ENCODE results near the gene SETD2.

Gene SETD2

GRCh38 chr3:47096959-47097358, 67.0 kb downstream of the SETD2 start:
- no peak for DNase-seq (ENCODE audit: low read depth)
- TF ChIP-seq MYC (IDR thresholded peaks at IDR 0.05; ENCODE audit: low read depth, low read length), result no peak
- TF ChIP-seq MAX (IDR thresholded peaks at IDR 0.05; ENCODE audit: low read depth, low read length), result no peak
- TF ChIP-seq POLR2A (IDR thresholded peaks at IDR 0.05; ENCODE audit: extremely low read depth, insufficient read length), result no peak
- no peak for TF ChIP-seq CTCF (IDR thresholded peaks at IDR 0.05; ENCODE audit: low read depth, low read length)

GRCh38 chr3:47092090-47092489, 71.8 kb downstream of the SETD2 start:
- H3K4me3 ChIP-seq (ENCODE audit: low read depth, low read length), result no peak overlapping the region
- TF ChIP-seq MAX (IDR thresholded peaks at IDR 0.05; ENCODE audit: low read depth, low read length) (no peak), POLR2A (IDR thresholded peaks at IDR 0.05; ENCODE audit: extremely low read depth, insufficient read length) (no peak), CTCF (IDR thresholded peaks at IDR 0.05; ENCODE audit: low read depth, low read length) (no peak), MYC (IDR thresholded peaks at IDR 0.05; ENCODE audit: low read depth, low read length) (no peak)
- no peak for DNase-seq (ENCODE audit: low read depth)

More at GRCh38 chr3:47096959-47097358, 67.0 kb downstream of the SETD2 start:
- H3K4me3 ChIP-seq (ENCODE audit: low read depth, low read length), result no peak overlapping the region

DNA sequence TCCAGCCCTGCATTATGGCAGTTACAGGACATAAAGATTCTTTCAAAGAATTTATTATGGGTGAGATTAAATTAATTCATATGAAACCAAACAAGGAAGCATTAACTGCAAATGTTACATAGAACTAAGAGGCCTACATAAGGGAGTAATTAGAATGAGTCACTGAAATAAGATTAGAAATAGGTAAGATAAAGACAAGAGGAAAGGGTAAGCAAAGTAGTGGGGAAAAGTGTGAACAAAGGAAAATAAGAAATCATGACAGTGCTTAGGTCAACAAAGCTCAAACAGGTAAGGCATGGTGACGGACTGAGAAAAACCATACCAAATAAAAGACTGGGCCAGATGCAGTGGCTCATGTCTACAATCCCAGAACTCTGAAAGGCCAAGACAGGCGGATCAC, 74.3 kb downstream of the SETD2 start:
- TF ChIP-seq POLR2A (IDR thresholded peaks at IDR 0.05; ENCODE audit: extremely low read depth, insufficient read length), result no peak
- TF ChIP-seq MAX (IDR thresholded peaks at IDR 0.05; ENCODE audit: low read depth, low read length), result no peak
- TF ChIP-seq CTCF (IDR thresholded peaks at IDR 0.05; ENCODE audit: low read depth, low read length), result no peak
- TF ChIP-seq MYC (IDR thresholded peaks at IDR 0.05; ENCODE audit: low read depth, low read length), result no peak
- no peak overlapping the region for H3K4me3 ChIP-seq (ENCODE audit: low read depth, low read length)
- no peak for DNase-seq (ENCODE audit: low read depth)

GRCh38 chr3:47086071-47086470, 77.8 kb downstream of the SETD2 start:
- no peak overlapping the region for H3K4me3 ChIP-seq (ENCODE audit: low read depth, low read length)
- DNase-seq (ENCODE audit: low read depth), result no peak
- no peak for TF ChIP-seq MAX (IDR thresholded peaks at IDR 0.05; ENCODE audit: low read depth, low read length)

GRCh38 chr3:47083786-47084185, 80.1 kb downstream of the SETD2 start:
- DNase-seq (ENCODE audit: low read depth), result peak; percentile 65
- TF ChIP-seq POLR2A (IDR thresholded peaks at IDR 0.05; ENCODE audit: extremely low read depth, insufficient read length), result no peak
- no peak for TF ChIP-seq MYC (IDR thresholded peaks at IDR 0.05; ENCODE audit: low read depth, low read length)
- no peak for TF ChIP-seq MAX (IDR thresholded peaks at IDR 0.05; ENCODE audit: low read depth, low read length)
- TF ChIP-seq CTCF (IDR thresholded peaks at IDR 0.05; ENCODE audit: low read depth, low read length), result no peak
- H3K4me3 ChIP-seq (ENCODE audit: low read depth, low read length), result no peak overlapping the region

DNA sequence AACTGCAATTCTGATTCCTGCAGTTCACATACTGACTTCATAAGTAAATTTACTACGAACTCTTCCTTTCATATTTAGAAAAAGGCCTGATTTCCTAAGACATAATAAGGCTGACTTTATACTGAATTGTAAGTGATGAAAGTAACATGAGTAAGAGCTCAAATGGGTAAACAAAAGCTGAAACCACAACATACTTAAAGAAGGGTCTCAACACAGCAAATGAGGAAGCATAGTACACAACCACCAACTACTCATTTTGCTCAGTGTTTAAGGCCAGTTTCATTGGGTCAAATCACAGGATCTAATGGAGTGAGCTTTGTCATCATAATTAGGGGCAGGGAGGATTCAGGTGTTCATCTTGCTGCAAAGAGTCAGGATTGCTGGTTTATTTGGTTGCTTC, 81.4 kb downstream of the SETD2 start:
- DNase-seq (ENCODE audit: low read depth), result peak; percentile 49
- no peak overlapping the region for H3K4me3 ChIP-seq (ENCODE audit: low read depth, low read length)
- TF ChIP-seq MAX (IDR thresholded peaks at IDR 0.05; ENCODE audit: low read depth, low read length) (no peak), POLR2A (IDR thresholded peaks at IDR 0.05; ENCODE audit: extremely low read depth, insufficient read length) (no peak), CTCF (IDR thresholded peaks at IDR 0.05; ENCODE audit: low read depth, low read length) (no peak), MYC (IDR thresholded peaks at IDR 0.05; ENCODE audit: low read depth, low read length) (no peak)

Measured in NB4 (cell line).